GM18499 (cell line): ENCODE results near the gene G6PC1.
"Not testable (repeated sequence)": the region's sequence is repeated elsewhere in the genome, so short reads cannot be mapped to it uniquely, and the experiment has no call there.

Experiments used
- ATAC-seq: cut with Tn5 transposase; IDR thresholded peaks from one replicate; pipeline ENCODE4 v1.9.1; 2021; ENCODE audit warnings: moderate number of reproducible peaks; ENCODE audit not compliant: insufficient read depth, unreplicated experiment

The G6PC1 gene

GRCh38 chr17:42900460-42901331 is at the start of gene G6PC1:
Gene G6PC1, plus strand, starts transcription at chr17:42900799. Its CDS starts 78 bp downstream, at chr17:42900877.
- ATAC-seq = no peak

GRCh38 chr17:42850954-42851353 is 49.6 kb upstream of the G6PC1 start, which contains the start of gene AOC3:
Gene AOC3, plus strand, starts transcription at chr17:42851199. Its CDS starts 145 bp downstream, at chr17:42851344.
- no peak for ATAC-seq

GRCh38 chr17:42851371-42852240 is 49.0 kb upstream of the G6PC1 start:
- ATAC-seq = not testable (repeated sequence)

- ATAC-seq = no peak
Measured at GRCh38 chr17:42852351-42852750, 48.2 kb upstream of the G6PC1 start.

- no peak for ATAC-seq
Measured at GRCh38 chr17:42853004-42853403, 47.6 kb upstream of the G6PC1 start.

GRCh38 chr17:42853597-42853967 is 47.0 kb upstream of the G6PC1 start:
- ATAC-seq = no peak

GRCh38 chr17:42853968-42854790 is 46.4 kb upstream of the G6PC1 start:
- no peak for ATAC-seq

- no peak for ATAC-seq
Measured at GRCh38 chr17:42855048-42855596, 45.5 kb upstream of the G6PC1 start.

GRCh38 chr17:42856093-42856492 is 44.5 kb upstream of the G6PC1 start:
- not testable (repeated sequence) for ATAC-seq

- not testable (repeated sequence) for ATAC-seq
Measured at GRCh38 chr17:42856516-42856915, 44.1 kb upstream of the G6PC1 start.

- ATAC-seq = no peak
Measured at GRCh38 chr17:42857389-42857788, 43.2 kb upstream of the G6PC1 start.

GRCh38 chr17:42865638-42866094 is 34.9 kb upstream of the G6PC1 start:
- no peak for ATAC-seq

- no peak for ATAC-seq
Measured at GRCh38 chr17:42866216-42866615, 34.4 kb upstream of the G6PC1 start.

GRCh38 chr17:42866631-42867575 is 33.7 kb upstream of the G6PC1 start:
- ATAC-seq = no peak

- not testable (repeated sequence) for ATAC-seq
Measured at GRCh38 chr17:42867694-42868261, 32.8 kb upstream of the G6PC1 start.

GRCh38 chr17:42868338-42868737 is 32.3 kb upstream of the G6PC1 start:
- ATAC-seq = no peak

GRCh38 chr17:42871647-42872046 is 29.0 kb upstream of the G6PC1 start:
- ATAC-seq = no peak

- no peak for ATAC-seq
Measured at GRCh38 chr17:42872251-42872965, 28.2 kb upstream of the G6PC1 start.
